Activated CD4-positive, alpha-beta T cell treated with anti-CD3 and anti-CD28 coated beads for 1 hour (primary cell): ENCODE data around the gene IGSF3.
"Not testable (repeated sequence)": the region's sequence is repeated elsewhere in the genome, so short reads cannot be mapped to it uniquely, and the experiment has no call there.

Experiments
- DNase-seq: peaks from one replicate; pipeline ENCODE4 v3.0.0-alpha.2; 2020

Gene IGSF3

DNA sequence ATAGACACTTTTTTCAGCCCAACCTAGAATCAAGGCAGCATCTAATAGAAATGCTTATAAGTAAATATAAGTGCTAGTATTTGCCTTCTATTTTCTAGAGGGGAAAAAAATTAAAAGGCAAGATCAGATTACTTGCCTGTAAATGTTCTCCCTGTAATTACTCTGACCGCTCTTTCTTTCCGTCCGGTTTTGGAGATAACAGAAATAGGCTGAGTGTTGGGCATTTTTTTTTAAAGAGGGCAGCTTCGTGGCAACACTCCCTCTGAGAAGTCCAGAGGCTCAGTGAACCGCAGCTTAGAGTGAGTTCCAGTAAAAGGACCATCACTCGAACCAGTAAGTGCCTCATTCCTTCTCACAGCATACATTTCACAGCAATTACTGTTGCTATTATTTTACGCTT, 40.6 kb downstream of the IGSF3 start:
- DNase-seq: not testable (repeated sequence)

DNA sequence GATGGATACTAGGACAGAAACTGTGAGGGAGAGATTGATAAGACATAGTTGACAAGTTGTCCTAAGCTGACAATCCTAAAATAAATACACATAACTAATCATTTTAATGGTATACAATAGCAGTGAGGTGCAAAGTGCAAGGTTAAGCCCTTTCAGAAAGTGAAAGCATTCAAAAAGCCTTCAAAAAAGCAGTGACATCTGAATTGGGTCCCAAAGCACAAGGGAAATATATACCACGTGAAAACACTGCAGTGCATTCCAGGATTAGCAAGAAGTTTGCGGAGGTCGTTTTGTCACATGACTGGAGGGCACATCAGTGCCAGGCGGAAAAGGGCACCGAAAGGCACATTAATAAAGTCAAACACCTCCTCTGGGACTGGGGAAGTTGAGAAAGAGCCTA, 42.4 kb downstream of the IGSF3 start:
- DNase-seq: not testable (repeated sequence)

DNA sequence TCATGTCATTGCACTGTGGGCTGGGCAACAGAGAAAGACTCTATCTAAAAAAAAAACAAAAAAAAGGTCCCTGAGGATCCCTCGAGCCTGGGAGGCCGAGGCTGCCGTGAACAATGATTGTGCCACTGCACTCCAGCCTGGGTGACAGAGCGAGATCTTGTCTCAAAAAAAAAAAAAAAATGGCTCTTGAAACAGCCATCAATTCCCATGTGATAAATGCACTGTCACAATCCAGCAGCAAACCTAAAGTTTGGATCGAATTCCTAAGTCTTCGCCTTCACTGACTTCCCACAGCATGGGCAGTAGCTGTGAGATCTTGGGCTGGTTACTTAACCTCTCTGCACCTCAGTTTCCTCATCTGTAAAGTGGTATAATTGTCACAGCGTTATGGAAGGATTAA, 43.5 kb downstream of the IGSF3 start:
- DNase-seq: no peak

GRCh38 chr1:116622496-116622895, 45.0 kb downstream of the IGSF3 start:
- DNase-seq: not testable (repeated sequence)

- not testable (repeated sequence) for DNase-seq
Measured at GRCh38 chr1:116621756-116622155, 45.8 kb downstream of the IGSF3 start.

DNA sequence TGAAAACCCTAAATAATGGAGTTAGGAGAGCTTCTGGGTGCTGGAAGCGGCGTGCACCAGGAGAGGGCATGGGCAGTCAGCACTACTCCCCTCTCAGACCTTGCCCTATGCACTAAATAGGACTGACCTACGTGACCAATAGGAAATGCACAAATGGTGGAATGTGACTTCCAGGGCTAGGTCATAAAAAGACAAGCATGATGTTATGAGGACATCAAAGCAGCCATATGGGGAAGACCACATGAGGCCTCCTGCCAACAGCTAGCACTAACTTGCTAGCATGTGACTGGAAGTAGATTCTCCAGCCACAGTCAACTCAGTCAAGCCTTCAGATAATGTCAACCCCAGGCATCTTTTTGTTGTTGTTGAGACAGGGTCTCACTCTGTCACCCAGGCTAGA, 47.1 kb downstream of the IGSF3 start:
- not testable (repeated sequence) for DNase-seq

DNA sequence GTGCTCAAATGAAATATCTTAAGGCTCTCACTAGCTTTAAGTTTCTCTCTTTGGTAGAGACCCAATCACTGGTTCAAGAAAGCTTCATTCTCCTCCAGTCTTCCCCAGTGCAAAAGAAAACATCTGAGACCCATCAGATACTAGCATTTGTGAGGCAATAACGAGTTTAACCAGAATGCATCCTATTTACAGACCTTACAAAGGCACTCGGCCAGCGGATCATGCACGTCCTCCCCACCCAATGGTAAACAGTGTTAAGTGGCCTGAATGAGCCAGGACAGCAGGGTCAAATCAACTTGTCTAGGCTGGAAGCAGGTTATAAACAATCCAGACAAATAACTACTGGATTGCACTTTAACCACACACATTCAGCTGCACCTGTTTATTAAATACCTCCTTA, 48.4 kb downstream of the IGSF3 start:
- not testable (repeated sequence) for DNase-seq

DNA sequence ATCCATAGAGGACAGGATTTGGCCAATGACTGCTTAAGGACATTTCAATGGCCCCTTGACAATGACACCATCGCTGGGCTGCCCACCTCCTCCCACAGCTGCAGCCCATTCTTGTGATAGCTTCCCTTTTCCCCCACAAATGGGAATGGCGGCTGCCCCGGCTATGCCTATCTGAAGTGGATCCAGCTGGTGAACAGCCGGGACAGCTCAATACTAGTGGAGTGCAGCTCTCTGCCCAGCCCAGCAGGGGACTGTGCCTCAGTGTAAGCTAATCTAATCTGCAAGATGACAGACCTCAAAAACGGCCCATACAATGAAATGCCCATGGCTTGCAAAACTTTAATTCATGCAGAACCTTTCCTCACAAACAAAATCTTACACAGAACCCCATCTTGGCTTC, 49.7 kb downstream of the IGSF3 start:
- not testable (repeated sequence) for DNase-seq

GRCh38 chr1:116613825-116614224, 53.7 kb downstream of the IGSF3 start:
- DNase-seq: not testable (repeated sequence)

DNA sequence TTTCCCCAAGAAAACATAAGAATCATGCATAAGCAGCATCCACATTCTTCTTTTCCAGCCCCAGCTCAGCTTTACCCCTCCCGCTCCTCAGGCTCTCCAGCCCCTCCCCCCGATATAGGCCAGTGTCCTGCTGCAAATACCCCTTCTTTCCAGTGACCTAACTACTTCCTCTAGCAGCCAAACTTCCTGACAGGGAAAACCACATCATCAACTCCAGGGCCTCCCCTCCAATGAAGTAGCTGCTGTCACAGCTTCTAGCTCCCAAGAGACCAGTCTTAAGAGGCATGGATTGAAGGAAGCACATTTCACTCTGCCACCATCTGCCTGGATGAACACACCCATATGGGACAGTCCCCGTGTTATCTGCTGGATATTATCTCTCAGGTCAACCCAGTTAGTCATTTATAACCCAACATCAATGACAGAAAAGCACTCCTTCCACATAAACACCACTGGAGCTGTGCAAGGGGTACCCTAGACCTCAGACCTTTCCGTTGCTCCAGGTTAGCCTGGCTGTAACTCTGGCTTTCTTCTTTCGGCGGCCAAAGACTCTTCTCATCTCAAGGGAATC, 57.6 kb downstream of the IGSF3 start:
- DNase-seq: not testable (repeated sequence)

DNA sequence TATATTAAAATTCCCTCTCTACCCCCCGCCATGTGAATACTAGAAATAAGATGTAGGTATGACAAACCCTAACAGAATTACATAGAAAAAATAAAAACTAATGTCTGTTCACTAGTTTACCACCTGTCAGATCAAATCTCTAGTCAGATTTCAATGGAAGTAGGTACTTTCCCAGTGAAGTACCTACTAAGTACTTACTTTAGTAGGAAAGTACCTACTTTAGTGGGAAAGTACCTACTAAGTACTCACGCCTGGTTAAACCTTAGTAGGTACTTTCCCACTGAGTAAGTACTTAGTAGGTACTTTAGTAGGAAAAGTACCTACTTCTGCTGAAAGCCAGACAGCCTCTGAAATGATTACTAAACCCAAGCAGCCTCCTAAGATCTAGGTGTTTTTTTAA, 58.7 kb downstream of the IGSF3 start:
- not testable (repeated sequence) for DNase-seq

DNA sequence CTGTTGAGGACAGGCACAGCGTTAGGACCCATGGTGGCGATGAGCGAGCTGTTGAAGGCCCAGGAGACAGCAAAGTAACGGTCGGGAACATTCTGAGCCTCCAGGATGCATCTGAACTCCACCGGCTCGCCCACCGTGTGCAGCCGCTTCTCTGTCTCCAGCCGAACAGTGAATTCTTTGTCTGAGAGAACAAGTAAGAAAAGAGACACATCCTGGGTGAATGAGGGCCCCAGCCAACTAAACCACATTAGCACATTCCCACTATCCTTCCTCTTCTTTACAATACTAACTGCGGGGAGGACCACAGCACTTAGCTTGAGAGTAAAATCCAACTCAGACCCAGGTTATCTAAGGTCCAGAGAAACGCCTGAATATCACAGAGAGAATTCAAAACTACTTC, 59.4 kb downstream of the IGSF3 start:
- not testable (repeated sequence) for DNase-seq

DNA sequence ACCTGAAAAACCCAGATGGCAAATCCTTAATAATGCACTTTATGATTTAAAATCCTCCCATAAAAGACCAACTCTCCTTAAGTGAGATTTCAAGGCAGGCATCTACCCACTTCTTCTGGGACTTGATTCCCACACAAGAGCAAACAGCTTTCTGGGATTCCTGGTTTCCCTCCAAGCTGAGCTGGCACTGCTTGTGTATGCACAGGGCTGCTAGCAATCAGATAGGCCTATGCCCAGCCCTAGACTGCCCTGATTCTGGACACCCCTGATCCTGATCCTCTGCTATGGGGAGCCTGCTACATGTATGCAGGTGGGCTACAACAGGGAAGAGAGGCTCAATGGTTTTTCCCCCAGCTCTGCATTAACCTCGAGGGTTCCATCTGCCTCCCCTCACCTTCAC, 60.1 kb downstream of the IGSF3 start:
- not testable (repeated sequence) for DNase-seq

GRCh38 chr1:116606067-116606466, 61.5 kb downstream of the IGSF3 start:
- DNase-seq: not testable (repeated sequence)

DNA sequence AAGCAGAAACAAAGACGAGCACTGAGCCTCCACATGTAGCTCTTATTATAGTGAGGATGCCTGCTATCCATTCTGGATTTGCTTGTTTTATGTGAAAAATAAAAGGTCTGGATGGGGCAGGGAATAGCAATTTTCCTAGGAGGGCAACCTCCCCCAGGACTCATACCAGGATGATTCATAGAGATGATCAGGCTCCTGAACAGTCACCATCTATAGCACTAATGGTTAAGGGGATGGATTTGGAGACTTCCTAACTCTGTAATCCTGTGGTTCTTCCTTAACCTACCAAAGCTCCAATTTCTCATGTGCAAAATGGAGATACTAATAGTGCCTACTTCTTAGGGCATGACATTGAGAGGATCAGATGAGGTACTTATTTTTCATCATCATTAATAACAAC, 62.2 kb downstream of the IGSF3 start:
- no peak for DNase-seq

GRCh38 chr1:116604408-116604807, 63.1 kb downstream of the IGSF3 start:
- DNase-seq: not testable (repeated sequence)

DNA sequence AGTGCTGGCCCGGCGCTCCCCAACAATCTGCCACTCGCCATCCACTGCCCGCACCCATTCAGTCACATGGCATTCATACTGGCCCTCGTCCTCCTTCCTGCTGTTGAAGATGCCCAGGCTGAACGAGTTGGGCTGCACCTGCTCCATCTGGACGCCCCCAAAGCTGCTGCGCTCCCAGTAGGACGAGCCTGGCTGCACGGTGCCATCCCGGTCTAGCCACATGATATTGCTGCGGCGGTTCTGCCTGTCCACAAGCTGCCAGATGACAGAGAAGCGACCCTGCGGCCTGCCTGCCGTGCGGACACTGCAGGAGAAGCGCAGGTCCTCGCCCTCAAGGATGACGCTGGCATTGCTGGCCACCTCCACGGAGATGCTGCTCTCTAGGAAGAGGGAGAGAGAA, 63.9 kb downstream of the IGSF3 start:
- DNase-seq: not testable (repeated sequence)

GRCh38 chr1:116599369-116599768, 68.2 kb downstream of the IGSF3 start:
- not testable (repeated sequence) for DNase-seq

GRCh38 chr1:116598420-116599036, 69.0 kb downstream of the IGSF3 start:
- DNase-seq: not testable (repeated sequence)

DNA sequence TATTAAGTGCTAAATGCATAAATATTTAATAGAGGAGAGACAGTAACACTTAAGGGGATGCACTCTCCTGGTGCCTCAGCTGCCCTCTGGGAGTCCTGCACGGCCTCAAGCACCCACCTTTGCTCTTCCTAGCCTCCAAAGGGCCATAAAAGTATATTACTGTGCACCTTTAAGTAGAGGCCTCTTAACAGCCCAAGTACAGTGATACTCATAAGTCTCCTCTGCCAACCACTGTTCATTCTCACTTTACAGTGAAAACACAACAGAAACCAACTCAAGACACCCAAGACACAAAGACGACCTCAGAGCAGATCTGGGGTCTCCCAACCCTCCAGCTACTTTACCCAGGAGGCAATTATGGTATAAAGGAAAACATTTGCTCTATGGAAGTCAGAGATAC, 70.1 kb downstream of the IGSF3 start:
- DNase-seq: not testable (repeated sequence)

- DNase-seq: not testable (repeated sequence)
Measured at GRCh38 chr1:116596742-116597307, 70.7 kb downstream of the IGSF3 start.

- DNase-seq: not testable (repeated sequence)
Measured at GRCh38 chr1:116595946-116596741, 71.4 kb downstream of the IGSF3 start.

- not testable (repeated sequence) for DNase-seq
Measured at GRCh38 chr1:116595065-116595840, 72.3 kb downstream of the IGSF3 start.
